Uterus (tissue), 2 donors: ENCODE data around the gene LBP.

ENCODE experiments used
- POLR2A ChIP-seq, 2 donors: fragments of 450-650 bp; IDR thresholded peaks; one replicate each; pipeline ENCODE4 v1.6.1; 2016; ENCODE audit warnings: antibody characterized with exemption in 2 of 2, mild to moderate bottlenecking in 1 of 2, moderate library complexity in 1 of 2
- TF ChIP-seq, protein P1 (sequence below), 4 experiments: fragments of 200-600 bp in 2 of 4; fragments of 450-650 bp in 2 of 4; sonication (generic) in 2 of 4; IDR thresholded peaks; one replicate each; pipeline ENCODE4 v1.5.1; 2016 to 2019; ENCODE audit warnings: antibody characterized with exemption in 4 of 4, mild to moderate bottlenecking in 2 of 4, moderate library complexity in 1 of 4

DNA sequence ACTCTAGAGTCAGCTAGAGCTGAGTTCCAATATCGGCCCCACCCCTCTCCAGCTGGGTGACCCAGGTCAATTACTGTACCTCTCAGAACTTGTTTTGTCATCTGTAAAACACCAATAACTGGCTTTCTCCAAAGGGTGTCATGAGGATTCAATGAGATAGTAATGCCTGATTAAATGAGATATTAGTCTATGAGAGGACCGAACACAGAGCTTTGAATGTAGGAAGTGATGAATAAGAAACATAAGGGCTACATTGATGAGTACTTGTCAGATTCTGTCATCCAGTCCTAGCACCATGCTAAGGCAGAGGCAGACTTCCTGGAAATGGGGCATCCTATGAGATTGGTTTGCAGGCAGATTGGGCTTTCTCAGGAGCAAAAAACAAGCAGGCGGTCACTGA lies 22.1 kb upstream of the LBP start:
- TF ChIP-seq, protein P1, sequence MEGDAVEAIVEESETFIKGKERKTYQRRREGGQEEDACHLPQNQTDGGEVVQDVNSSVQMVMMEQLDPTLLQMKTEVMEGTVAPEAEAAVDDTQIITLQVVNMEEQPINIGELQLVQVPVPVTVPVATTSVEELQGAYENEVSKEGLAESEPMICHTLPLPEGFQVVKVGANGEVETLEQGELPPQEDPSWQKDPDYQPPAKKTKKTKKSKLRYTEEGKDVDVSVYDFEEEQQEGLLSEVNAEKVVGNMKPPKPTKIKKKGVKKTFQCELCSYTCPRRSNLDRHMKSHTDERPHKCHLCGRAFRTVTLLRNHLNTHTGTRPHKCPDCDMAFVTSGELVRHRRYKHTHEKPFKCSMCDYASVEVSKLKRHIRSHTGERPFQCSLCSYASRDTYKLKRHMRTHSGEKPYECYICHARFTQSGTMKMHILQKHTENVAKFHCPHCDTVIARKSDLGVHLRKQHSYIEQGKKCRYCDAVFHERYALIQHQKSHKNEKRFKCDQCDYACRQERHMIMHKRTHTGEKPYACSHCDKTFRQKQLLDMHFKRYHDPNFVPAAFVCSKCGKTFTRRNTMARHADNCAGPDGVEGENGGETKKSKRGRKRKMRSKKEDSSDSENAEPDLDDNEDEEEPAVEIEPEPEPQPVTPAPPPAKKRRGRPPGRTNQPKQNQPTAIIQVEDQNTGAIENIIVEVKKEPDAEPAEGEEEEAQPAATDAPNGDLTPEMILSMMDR (IDR thresholded peaks at IDR 0.05) = no peak
- no peak for TF ChIP-seq POLR2A (IDR thresholded peaks at IDR 0.05)
